Mucosa of descending colon (tissue), 3 donors: ENCODE results near the gene DNASE2B. TPM values are rescaled to one million over a fixed set of nuclear protein-coding genes. Genes with fewer than 3 reads are reported as not detected.
"Not testable (repeated sequence)": the region's sequence is repeated elsewhere in the genome, so short reads cannot be mapped to it uniquely, and the experiment has no call there.

Source experiments
- ATAC-seq: fragments of 200-7000 bp; cut with Tn5 transposase; one replicate; pipeline ENCODE4 v1.9.1; 2020; ENCODE audit warnings: mild to moderate bottlenecking, moderate library complexity
- DNase-seq, 3 donors: peaks; one replicate each; pipeline ENCODE4 v3.0.0-alpha.2; 2020
- H3K36me3 ChIP-seq: fragments of 200-600 bp; one replicate; pipeline ENCODE4 v1.8.0; 2021; ENCODE audit warnings: low read depth, mild to moderate bottlenecking
- H3K4me1 ChIP-seq: fragments of 200-600 bp; one replicate; pipeline ENCODE4 v1.8.0; 2021; ENCODE audit warnings: low read depth, mild to moderate bottlenecking
- H3K4me3 ChIP-seq: fragments of 200-600 bp; one replicate; pipeline ENCODE4 v1.8.0; 2021; ENCODE audit warnings: mild to moderate bottlenecking
- H3K9me3 ChIP-seq: fragments of 200-600 bp; one replicate; pipeline ENCODE4 v1.8.0; 2021; ENCODE audit warnings: mild to moderate bottlenecking
- CTCF ChIP-seq: fragments of 200-600 bp; IDR thresholded peaks from one replicate; pipeline ENCODE4 v1.8.0; 2022; ENCODE audit warnings: antibody characterized with exemption, mild to moderate bottlenecking
- intact Hi-C, 2 donors: fragments of 100-400 bp; cut with DNase I in 1 of 2; cut with micrococcal nuclease in 1 of 2; formaldehyde crosslinking; loops; one replicate each; pipeline versions ENCODE4 v1.11.0 to v1.11.1; 2022; cut with DNase I, micrococcal nuclease
- total RNA-seq, 3 donors: library from RNA; stranded (reverse); fragmentation: NEBNext Ultra II Directional in 2 of 3; extraction: Animal tissue kit (Norgen Biotek cat#: 25700) in 2 of 3; gene quantifications; one replicate each; pipeline versions ENCODE4 v1.2.1 to v1.2.4, GENCODE V29; 2021 to 2023
- donor health status: DM: no; HTN: no; CAD: no; lungs with moderate emphysema.
- donor health status: DM: no; HTN: no; CAD: no.
- donor health status: DM: no; HTN: yes; CAD: no.

The DNASE2B gene
- total RNA-seq, 3 donors from 2014 or later = 0.87 to 1.0 TPM; not detected in 1

GRCh38 chr1:84436876-84437655 lies 38.8 kb downstream of the DNASE2B start:
- ATAC-seq (peak; percentile 11), DNase-seq (no peak)
- intact Hi-C loops = loop anchor here in 1 of 2 donors (10.0 kb wide), 1 partner anchor 188 kb away; no protein-coding TSS in a partner anchor
- TF ChIP-seq CTCF = no peak
- H3K4me3 ChIP-seq = no peak overlapping the region
- no peaks in the 10 kb centered on the region for H3K36me3 ChIP-seq
- peaks cover 6% of the 10 kb centered on the region for H3K4me1 ChIP-seq
- no peaks in the 10 kb centered on the region for H3K9me3 ChIP-seq

GRCh38 chr1:84442256-84442655 lies 44.0 kb downstream of the DNASE2B start:
- intact Hi-C loops = loop anchor here in 1 of 2 donors (10.0 kb wide), 1 partner anchor 163 kb away; no protein-coding TSS in a partner anchor
- H3K4me3 ChIP-seq = no peak overlapping the region
- TF ChIP-seq CTCF = no peak
- H3K9me3 ChIP-seq = no peaks in the 10 kb centered on the region
- H3K4me1 ChIP-seq = no peaks in the 10 kb centered on the region
- no peaks in the 10 kb centered on the region for H3K36me3 ChIP-seq
- ATAC-seq (peak; percentile 95), DNase-seq (peak in 1 of 3 donors; percentile 38)

- DNase-seq = peak; percentile 54 to 58 (median 58)
- peak; percentile 75 for ATAC-seq
- intact Hi-C loops = loop anchor here in 1 of 2 donors (10.0 kb wide), 1 partner anchor 162 kb away; no protein-coding TSS in a partner anchor
Observed at GRCh38 chr1:84442747-84443646, 44.7 kb downstream of the DNASE2B start.

GRCh38 chr1:84448704-84449103 lies 50.4 kb downstream of the DNASE2B start:
- not testable (repeated sequence) for H3K9me3 ChIP-seq, H3K36me3 ChIP-seq, H3K4me1 ChIP-seq, DNase-seq, ATAC-seq, H3K4me3 ChIP-seq
- intact Hi-C loops = loop anchor here in 1 of 2 donors (10.0 kb wide), 1 partner anchor 156 kb away; no protein-coding TSS in a partner anchor

More at GRCh38 chr1:84442747-84443646, 44.7 kb downstream of the DNASE2B start:
- not testable (repeated sequence) for H3K4me1 ChIP-seq, H3K4me3 ChIP-seq, H3K36me3 ChIP-seq, H3K9me3 ChIP-seq

- intact Hi-C loops = loop anchor here (10.0 kb wide), 2 partner anchors 314 to 324 kb away; no protein-coding TSS in a partner anchor
- no peak for ATAC-seq
Observed at GRCh38 chr1:84450910-84451309, 52.6 kb downstream of the DNASE2B start.

More at GRCh38 chr1:84450910-84451309, 52.6 kb downstream of the DNASE2B start:
- no peaks in the 10 kb centered on the region for H3K36me3 ChIP-seq
- no peak overlapping the region for H3K4me3 ChIP-seq
- H3K9me3 ChIP-seq = no peaks in the 10 kb centered on the region
- no peak for DNase-seq
- no peaks in the 10 kb centered on the region for H3K4me1 ChIP-seq
- TF ChIP-seq CTCF = no peak
